Parathyroid adenoma (tissue), 2 donors: ENCODE data around the gene SHROOM3.
A peak's percentile ranks its signal among the peaks of the same experiment; 100 is the strongest.

ENCODE experiments used
- H2AFZ ChIP-seq: fragments of 300-600 bp; sonication (generic); one replicate; pipeline ENCODE4 v1.7.0; 2017; ENCODE audit warnings: antibody characterized with exemption, mild to moderate bottlenecking
- H3K27ac ChIP-seq: fragments of 300-600 bp; sonication (generic); one replicate; pipeline ENCODE4 v1.7.0; 2017
- H3K27me3 ChIP-seq: fragments of 300-600 bp; sonication (generic); one replicate; pipeline ENCODE4 v1.7.0; 2017; ENCODE audit warnings: low read length; ENCODE audit not compliant: control insufficient read depth, insufficient read depth
- H3K36me3 ChIP-seq: fragments of 300-600 bp; sonication (generic); one replicate; pipeline ENCODE4 v1.7.0; 2017; ENCODE audit warnings: low read length; ENCODE audit not compliant: control insufficient read depth, insufficient read depth
- H3K4me1 ChIP-seq: fragments of 300-600 bp; sonication (generic); one replicate; pipeline ENCODE4 v1.7.0; 2017; ENCODE audit warnings: control low read depth
- H3K4me2 ChIP-seq: fragments of 300-600 bp; sonication (generic); one replicate; pipeline ENCODE4 v1.7.0; 2017; ENCODE audit warnings: low read length
- H3K4me3 ChIP-seq: fragments of 300-600 bp; sonication (generic); one replicate; pipeline ENCODE4 v1.7.0; 2017; ENCODE audit warnings: low read depth, low read length
- H3K79me2 ChIP-seq: fragments of 300-600 bp; sonication (generic); one replicate; pipeline ENCODE4 v1.7.0; 2017; ENCODE audit warnings: control low read depth
- H3K9ac ChIP-seq: fragments of 300-600 bp; sonication (generic); one replicate; pipeline ENCODE4 v1.7.0; 2017; ENCODE audit warnings: mild to moderate bottlenecking
- H3K9me3 ChIP-seq: fragments of 300-600 bp; sonication (generic); one replicate; pipeline ENCODE4 v1.7.0; 2017; ENCODE audit warnings: low read length; ENCODE audit not compliant: control insufficient read depth
- CTCF ChIP-seq: fragments of 300-600 bp; sonication (generic); IDR thresholded peaks from one replicate; pipeline ENCODE4 v1.7.0; 2017; ENCODE audit warnings: antibody characterized with exemption, mild to moderate bottlenecking
- donor health status: primary hyperparathyroidism.

The SHROOM3 gene

DNA sequence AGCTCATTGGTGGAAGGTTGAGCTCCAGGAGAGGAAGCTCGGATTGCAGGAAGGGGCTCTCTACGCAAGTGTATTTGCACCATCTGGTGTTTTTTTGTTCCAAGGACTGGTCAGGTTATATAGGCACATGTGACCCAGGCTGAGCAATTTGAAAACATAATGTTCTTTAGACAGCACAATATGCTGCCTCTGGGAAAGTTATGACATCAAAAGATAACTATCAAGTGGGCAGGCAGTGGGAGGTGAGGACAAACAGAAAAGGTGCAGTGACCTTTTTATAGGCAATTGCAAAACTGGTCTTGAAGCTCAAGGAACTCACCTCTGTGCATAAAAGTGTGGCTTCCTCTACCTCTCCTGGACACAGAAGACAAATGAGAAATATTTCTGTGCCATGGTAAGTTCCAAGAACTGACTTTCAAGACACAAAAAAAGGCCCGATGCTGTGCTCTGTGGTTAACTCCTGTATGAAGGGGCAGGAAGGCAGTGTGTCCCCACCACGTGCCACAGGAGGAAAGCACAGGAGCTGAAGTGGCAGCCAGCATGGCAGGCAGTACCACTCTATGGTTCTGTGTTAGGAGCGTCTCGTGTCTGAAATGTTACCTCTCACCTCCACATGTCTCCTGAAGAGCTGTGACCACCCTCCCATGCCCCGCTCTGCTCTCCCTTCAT is 128.6 kb downstream of the SHROOM3 start:
- H3K4me2 ChIP-seq, result no peak overlapping the region
- H3K4me3 ChIP-seq, result no peak overlapping the region
- peak overlapping the region; percentile 25 for H2AFZ ChIP-seq
- no peaks in the 10 kb centered on the region for H3K36me3 ChIP-seq
- no peak for TF ChIP-seq CTCF
- no peaks in the 10 kb centered on the region for H3K9me3 ChIP-seq
- H3K4me1 ChIP-seq, result peaks cover 5% of the 10 kb centered on the region
- H3K27ac ChIP-seq, result peak overlapping the region; percentile 71
- no peaks in the 10 kb centered on the region for H3K79me2 ChIP-seq
- no peak overlapping the region for H3K9ac ChIP-seq
- H3K27me3 ChIP-seq, result no peaks in the 10 kb centered on the region

DNA sequence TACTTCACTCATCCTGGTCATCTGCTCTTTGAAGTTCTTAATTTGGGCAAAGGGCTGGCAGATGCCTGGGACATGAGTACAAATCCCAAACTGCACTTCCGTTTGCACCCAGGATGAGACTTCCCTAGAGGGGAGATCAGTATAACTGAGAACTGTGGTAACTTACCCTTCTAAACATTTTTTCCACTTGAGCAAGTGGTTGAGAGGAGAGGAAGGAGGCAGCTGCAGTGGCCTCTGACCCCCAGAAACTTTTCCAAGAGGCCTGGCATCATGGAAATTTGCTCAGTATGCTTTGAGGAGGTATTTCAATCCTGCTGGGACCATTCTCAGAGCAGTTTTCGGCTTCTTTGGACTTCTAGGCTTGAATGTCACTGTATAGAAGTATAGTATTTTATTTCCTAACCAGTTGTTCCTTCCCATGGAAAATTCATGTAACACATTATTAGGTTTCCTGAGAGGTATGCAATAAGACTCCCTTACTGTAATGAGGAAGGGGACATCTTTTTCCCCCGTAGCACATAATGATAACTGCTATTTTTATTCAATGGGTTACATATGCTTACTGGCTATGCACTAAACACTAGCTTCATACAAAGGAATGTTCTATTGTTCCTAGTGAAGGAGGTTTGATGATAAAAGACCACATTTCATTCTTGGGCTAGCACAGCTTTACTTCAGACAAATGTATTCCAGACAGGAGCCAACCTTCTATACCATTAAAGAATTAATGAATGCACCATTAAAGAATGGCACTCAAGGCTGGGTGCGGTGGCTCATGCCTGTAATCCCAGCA is 129.3 kb downstream of the SHROOM3 start:
- no peaks in the 10 kb centered on the region for H3K9me3 ChIP-seq
- no peak for TF ChIP-seq CTCF
- no peak overlapping the region for H3K4me2 ChIP-seq
- H3K4me3 ChIP-seq, result no peak overlapping the region
- no peaks in the 10 kb centered on the region for H3K27me3 ChIP-seq
- H2AFZ ChIP-seq, result no peak overlapping the region
- no peaks in the 10 kb centered on the region for H3K36me3 ChIP-seq
- no peaks in the 10 kb centered on the region for H3K79me2 ChIP-seq
- no peak overlapping the region for H3K9ac ChIP-seq
- H3K4me1 ChIP-seq, result peaks cover 5% of the 10 kb centered on the region
- peak overlapping the region; percentile 29 for H3K27ac ChIP-seq

DNA sequence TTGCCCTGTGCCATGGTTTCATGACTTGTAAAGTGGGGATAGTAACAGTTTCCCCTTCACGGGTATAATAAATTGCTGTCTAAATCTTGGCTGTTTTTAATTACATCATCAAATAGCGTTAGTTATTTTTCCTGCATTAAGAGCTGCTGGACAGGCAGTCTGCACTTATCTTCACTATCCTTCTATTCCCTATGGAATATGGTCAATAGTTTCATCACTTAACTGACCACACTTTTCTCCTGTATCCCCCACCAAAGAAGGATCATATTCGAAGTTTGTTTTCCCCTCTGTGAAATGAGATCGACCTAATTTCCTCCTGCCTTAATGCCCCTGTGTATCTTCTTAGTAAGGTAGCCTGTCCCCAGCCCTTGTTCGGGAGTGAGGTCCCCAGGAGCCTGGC is 133.2 kb downstream of the SHROOM3 start:
- Histone ChIP-seq H3K9me3 (no peaks in the 10 kb centered on the region), H2AFZ (no peak overlapping the region), H3K4me3 (no peak overlapping the region), H3K4me2 (no peak overlapping the region), H3K27me3 (no peaks in the 10 kb centered on the region), H3K27ac (no peak overlapping the region), H3K79me2 (no peaks in the 10 kb centered on the region), H3K36me3 (no peaks in the 10 kb centered on the region), H3K4me1 (peaks cover 12% of the 10 kb centered on the region), H3K9ac (no peak overlapping the region)
- TF ChIP-seq CTCF, result no peak

DNA sequence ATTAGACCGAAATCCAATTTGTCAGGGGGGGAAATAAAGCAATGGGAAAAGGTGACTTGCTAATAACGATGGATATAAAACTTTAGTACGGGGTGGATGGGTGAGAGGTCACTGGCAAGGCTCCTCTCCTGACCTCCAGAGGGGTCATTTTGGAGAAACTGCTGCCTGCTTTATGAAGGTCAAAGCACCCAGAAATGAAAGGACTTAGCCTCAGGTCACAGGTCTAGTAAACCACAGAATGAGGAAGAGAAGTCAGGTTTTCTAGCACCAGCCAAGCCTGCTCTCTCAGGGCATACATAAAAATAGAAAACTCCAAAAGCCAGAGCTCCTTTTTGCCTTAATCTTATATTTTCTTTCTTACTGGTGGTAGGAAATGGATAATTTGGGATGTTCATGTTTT is 134.2 kb downstream of the SHROOM3 start:
- no peak overlapping the region for H3K9ac ChIP-seq
- no peaks in the 10 kb centered on the region for H3K79me2 ChIP-seq
- H3K36me3 ChIP-seq, result no peaks in the 10 kb centered on the region
- peak overlapping the region; percentile 46 for H2AFZ ChIP-seq
- peak overlapping the region; percentile 63 for H3K4me2 ChIP-seq
- H3K4me1 ChIP-seq, result peaks cover 9% of the 10 kb centered on the region
- no peaks in the 10 kb centered on the region for H3K9me3 ChIP-seq
- H3K27me3 ChIP-seq, result no peaks in the 10 kb centered on the region
- peak overlapping the region; percentile 90 for H3K27ac ChIP-seq
- peak overlapping the region; percentile 28 for H3K4me3 ChIP-seq
- no peak for TF ChIP-seq CTCF
